GM21367 (cell line): ENCODE results near the gene ZFX.

Source experiments
- ATAC-seq: cut with Tn5 transposase; IDR thresholded peaks from one replicate; pipeline ENCODE4 v1.9.1; 2021; ENCODE audit not compliant: unreplicated experiment

ZFX gene

GRCh38 chrX:24231641-24232179 lies 82.2 kb downstream of the ZFX start:
- no peak for ATAC-seq

DNA sequence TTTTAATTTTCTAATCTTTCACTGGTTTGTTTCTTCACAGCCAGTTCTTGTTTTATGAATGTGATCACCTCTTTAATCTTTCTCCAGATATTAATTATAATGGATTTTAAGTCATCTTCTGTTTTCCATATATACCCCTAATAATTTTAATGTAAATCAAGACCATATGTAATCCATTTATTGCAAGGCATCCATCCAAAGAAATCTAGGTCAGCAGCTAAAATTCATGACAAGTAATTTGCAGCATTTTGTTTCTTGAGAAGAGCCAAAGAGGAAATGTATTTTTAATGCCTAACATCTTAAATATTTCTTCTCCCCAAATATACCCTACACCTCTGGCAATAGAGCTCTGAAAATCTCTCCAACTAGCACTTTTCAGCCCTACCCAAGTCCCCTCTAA lies 83.3 kb downstream of the ZFX start:
- ATAC-seq: no peak

- ATAC-seq: peak; percentile 49
These were observed 85.7 kb downstream of the ZFX start for GRCh38 chrX:24235084-24235710.

GRCh38 chrX:24241822-24242648 lies 92.5 kb downstream of the ZFX start:
- ATAC-seq: no peak

DNA sequence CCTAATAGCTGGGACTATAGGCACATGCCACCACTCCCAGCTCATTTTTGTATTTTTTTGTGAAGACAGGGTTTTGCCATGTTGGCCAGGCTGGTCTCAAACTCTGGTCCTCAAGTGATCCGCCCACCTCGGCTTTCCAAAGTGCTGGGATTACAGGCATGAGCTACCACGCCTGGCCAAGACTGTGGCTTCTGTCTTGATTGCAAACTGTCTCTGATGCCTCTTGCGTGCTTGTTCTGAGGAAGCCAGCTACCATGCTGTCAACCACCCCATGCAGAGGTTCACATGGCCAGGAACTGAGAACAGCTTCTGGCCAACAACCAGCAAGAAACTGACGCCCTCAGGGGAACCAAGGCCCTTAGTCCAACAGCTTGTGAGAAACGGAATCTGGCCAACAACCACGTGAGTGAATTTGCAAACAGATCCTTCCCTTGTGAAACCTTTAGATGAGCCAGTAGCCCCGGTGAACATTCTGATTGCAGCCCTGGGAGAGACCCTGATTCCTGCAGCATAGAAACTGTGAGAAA lies 93.2 kb downstream of the ZFX start:
- ATAC-seq: peak; percentile 90

DNA sequence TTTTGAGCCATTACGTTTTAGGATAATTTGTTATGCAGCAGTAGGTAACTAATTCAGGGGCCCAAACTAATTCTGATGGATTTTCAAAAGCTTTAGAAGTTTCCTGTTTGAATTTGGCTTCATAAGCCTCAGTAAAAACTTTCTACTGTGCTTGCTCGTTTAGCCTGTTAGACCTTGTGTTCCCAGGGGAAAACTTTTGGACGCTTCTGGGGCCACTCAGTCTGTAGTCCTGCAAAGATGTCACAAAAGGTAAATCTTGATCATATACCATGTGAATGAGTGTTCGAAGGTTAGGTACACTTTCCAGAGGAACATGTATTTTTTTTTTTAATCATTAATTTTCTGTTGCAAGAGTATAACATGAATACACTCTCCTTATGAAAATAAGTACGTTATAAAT lies 93.7 kb downstream of the ZFX start:
- peak; percentile 19 for ATAC-seq

- no peak for ATAC-seq
These were observed 94.2 kb downstream of the ZFX start for GRCh38 chrX:24243692-24244091.

- no peak for ATAC-seq
These were observed 95.7 kb downstream of the ZFX start for GRCh38 chrX:24245202-24245601.

DNA sequence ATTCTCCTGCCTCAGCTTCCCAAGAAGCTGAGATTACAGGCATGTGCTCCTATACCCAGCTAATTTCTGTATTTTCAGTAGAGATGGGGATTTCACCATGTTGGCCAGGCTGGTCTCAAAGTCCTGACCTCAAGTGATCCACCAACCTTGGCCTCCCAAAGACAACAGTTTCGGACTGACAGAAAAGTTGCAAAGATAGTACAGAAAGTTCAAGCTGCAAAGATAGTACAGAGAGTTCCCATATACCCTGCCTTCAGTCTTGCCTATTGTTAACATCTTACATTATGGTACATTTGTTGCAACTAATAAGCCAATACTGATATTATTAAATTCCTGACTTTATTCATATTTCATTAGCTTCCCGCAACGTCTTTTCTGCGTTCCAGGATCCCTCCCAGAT lies 98.5 kb downstream of the ZFX start:
- no peak for ATAC-seq

GRCh38 chrX:24253030-24253429 lies 103.5 kb downstream of the ZFX start:
- ATAC-seq: no peak

DNA sequence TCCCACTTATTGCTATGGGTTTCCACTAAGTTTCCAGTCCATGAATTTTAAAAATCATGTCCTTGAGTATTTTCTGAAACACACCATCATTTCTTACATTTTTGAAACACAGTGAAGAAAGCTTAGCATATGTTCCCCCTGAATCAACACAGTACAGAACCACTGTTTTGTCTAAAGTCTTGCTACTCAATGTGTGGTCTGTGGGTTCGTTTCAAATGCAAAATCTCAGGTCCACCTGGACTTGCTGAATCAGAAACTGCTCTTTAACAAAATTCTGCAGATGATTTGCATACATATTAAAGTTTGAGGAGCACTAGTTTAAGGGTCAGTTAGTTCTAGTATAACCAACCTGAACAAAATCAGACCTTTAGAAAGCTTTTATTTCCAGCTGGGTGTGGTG lies 103.9 kb downstream of the ZFX start:
- ATAC-seq: no peak

DNA sequence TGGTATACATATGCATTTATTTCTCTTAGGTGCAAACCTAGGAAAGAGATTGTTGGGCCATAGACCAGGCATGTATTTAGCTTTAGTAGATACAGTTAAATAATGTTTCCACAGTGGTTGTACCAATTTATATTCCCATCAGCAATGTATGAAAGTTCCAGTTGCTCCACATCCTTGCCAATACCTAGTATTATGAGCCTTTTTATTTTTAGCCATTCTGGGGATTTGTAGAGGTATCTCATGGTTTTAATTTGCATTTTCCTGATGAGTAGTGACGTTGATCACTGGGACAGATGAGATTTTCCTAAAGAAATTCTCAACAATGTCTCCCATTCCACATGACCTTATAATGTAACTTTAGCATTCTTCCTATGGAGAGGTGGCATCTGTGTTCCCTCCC lies 107.5 kb downstream of the ZFX start:
- no peak for ATAC-seq

- no peak for ATAC-seq
These were observed 110.2 kb downstream of the ZFX start for GRCh38 chrX:24259544-24260240.

DNA sequence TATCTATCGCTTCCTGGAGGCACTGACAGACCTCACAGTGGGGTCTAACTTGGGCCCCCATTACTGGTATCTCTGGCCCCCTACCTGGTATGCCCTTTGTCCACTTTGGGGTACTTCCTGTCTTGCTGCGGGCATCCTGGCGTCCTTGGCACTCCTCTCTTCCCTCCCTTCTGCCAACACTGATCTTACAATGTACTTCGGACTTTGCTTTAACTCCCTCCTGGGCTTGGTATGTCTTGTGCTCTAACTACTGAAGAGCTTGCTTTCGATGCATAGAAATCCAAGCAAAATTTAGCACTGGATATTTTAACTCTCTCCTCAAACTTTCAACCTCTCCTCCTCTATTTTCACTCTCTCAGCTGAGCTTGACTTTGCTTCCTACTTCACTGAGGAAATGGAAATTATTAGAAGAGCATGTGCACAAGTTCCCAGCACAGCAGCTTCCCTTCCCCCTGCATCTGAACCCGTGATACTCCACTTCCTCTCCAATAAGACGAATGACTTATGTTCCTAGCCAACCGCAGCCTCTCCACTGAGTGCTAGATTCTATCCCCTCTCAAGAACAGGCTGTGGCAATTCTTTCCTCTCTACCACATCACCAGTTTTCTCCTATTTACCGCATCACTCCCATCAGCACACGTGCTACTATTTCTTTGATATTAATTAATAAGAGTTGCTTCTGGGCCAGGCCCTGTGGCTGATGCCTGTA lies 111.5 kb downstream of the ZFX start:
- ATAC-seq: no peak

- ATAC-seq: no peak
These were observed 112.8 kb downstream of the ZFX start for GRCh38 chrX:24262309-24262708.

DNA sequence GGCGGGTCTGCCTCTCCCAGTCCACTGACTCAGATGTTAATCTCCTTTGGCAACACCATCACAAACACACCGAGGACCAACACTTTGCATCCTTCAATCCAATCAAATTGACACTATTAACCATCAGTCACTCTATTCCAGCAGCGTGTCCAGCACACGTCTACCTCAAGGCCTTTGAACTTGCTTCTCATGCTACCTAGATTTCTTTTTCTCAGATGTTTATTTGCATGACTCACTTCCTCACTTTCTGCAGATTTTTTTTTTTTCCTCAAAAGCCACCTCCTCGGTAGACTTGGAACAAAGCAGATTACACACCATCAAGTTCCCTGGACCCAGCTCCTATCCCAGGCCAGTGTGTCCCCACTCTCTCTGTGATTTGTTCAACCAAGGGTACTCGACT lies 114.9 kb downstream of the ZFX start:
- no peak for ATAC-seq
